ENCODE results near the gene ELF1.

DNA sequence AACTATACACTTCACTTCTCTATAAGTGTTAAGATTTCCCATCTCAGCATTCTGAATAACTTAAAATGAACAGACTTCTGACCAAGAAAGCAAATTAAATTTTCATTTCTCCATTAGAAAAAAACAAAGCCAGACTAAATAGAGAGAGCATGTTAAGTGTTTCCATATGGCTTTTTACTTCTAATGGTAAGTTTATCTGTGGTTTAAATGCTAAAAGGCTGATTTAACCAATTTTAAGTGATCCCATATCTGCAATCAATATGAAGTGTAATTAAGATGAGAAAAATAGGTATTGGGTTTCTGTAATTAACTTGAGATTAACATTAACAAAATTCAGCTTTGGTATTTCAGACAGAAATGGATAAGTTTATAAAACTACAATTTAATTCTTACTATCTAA, 107.8 kb downstream of the ELF1 start:
- TF ChIP-seq, protein P1, sequence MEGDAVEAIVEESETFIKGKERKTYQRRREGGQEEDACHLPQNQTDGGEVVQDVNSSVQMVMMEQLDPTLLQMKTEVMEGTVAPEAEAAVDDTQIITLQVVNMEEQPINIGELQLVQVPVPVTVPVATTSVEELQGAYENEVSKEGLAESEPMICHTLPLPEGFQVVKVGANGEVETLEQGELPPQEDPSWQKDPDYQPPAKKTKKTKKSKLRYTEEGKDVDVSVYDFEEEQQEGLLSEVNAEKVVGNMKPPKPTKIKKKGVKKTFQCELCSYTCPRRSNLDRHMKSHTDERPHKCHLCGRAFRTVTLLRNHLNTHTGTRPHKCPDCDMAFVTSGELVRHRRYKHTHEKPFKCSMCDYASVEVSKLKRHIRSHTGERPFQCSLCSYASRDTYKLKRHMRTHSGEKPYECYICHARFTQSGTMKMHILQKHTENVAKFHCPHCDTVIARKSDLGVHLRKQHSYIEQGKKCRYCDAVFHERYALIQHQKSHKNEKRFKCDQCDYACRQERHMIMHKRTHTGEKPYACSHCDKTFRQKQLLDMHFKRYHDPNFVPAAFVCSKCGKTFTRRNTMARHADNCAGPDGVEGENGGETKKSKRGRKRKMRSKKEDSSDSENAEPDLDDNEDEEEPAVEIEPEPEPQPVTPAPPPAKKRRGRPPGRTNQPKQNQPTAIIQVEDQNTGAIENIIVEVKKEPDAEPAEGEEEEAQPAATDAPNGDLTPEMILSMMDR (IDR thresholded peaks at IDR 0.05 in 2 of 3, conservative IDR thresholded peaks at IDR 0.05 in 1 of 3; ENCODE audit: control insufficient read depth in 2 of 3, extremely low read depth in 1 of 3, insufficient read depth in 1 of 3, low read depth in 3 of 3, low read length in 3 of 3): no peak
- TF ChIP-seq TCF12 (IDR thresholded peaks at IDR 0.05; ENCODE audit: low read depth, low read length) (no peak), BHLHE40 (IDR thresholded peaks at IDR 0.05; ENCODE audit: borderline replicate concordance in 1 of 2, low read depth in 2 of 2, low read length in 1 of 2) (no peak), EGR1 (IDR thresholded peaks at IDR 0.05; ENCODE audit: borderline replicate concordance in 1 of 2, low read depth in 2 of 2, low read length in 2 of 2) (no peak), IRF4 (IDR thresholded peaks at IDR 0.05; ENCODE audit: low read depth, low read length) (no peak), PAX5 (IDR thresholded peaks at IDR 0.05; ENCODE audit: borderline replicate concordance, low read depth, low read length) (no peak), SP1 (IDR thresholded peaks at IDR 0.05; ENCODE audit: low read depth, low read length) (no peak), POLR2A (IDR thresholded peaks at IDR 0.05; ENCODE audit: low read depth, low read length) (no peak), SIN3A (IDR thresholded peaks at IDR 0.05; ENCODE audit: low read depth, low read length) (no peak)
- TF ChIP-seq, protein P2, sequence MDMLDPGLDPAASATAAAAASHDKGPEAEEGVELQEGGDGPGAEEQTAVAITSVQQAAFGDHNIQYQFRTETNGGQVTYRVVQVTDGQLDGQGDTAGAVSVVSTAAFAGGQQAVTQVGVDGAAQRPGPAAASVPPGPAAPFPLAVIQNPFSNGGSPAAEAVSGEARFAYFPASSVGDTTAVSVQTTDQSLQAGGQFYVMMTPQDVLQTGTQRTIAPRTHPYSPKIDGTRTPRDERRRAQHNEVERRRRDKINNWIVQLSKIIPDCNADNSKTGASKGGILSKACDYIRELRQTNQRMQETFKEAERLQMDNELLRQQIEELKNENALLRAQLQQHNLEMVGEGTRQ (IDR thresholded peaks at IDR 0.05; ENCODE audit: borderline replicate concordance, low read depth, low read length): no peak
